SK-N-SH (cell line): Measurements from ENCODE around the gene MARCHF10. TPM values are rescaled to one million over a fixed set of nuclear protein-coding genes. Genes with fewer than 3 reads are reported as not detected.

ENCODE experiments used
- CTCF ChIA-PET: fragments of 300-600, 350-600 bp; formaldehyde crosslinking; extraction: SDS; loops from one replicate; lab custom pipeline; 2021; lab: Yijun Ruan, JAX
- POLR2A ChIA-PET: fragments of 350-600 bp; sonication (Branson Sonifier 250); formaldehyde crosslinking; extraction: SDS; loops from one replicate; lab custom pipeline; 2020; ENCODE audit warnings: antibody characterized with exemption, inconsistent platforms; lab: Yijun Ruan, JAX
- DNase-seq: peaks from one replicate; pipeline ENCODE4 v3.0.0; 2012
- H2AFZ ChIP-seq: fragments of 200-600 bp; sonication (generic); 2 replicates; pipeline ENCODE4 v1.8.1; 2016; ENCODE audit warnings: antibody characterized with exemption, mild to moderate bottlenecking, low read depth
- H3F3A ChIP-seq: fragments of 200-600 bp; sonication (generic); replicated peaks from 2 replicates; pipeline ENCODE3; 2016; ENCODE audit warnings: antibody characterized with exemption, mild to moderate bottlenecking; ENCODE audit not compliant: insufficient read depth
- H3K27ac ChIP-seq, 2 experiments: fragments of 200-500 bp in 1 of 2; fragments of 200-600 bp in 1 of 2; sonication (Bioruptor generic) in 1 of 2; sonication (generic), shearing (Covaris generic) in 1 of 2; 2 replicates each; pipeline versions ENCODE4 v1.5.1 to v1.6.1; 2014 to 2016; ENCODE audit warnings: low read depth in 2 of 2, inconsistent platforms in 1 of 2, low read length in 1 of 2, mild to moderate bottlenecking in 1 of 2, mixed read lengths in 1 of 2
- H3K27me3 ChIP-seq: fragments of 200-600 bp; sonication (generic), shearing (Covaris generic); 2 replicates; pipeline ENCODE4 v1.6.1; 2016; ENCODE audit warnings: mixed run types; ENCODE audit not compliant: insufficient read depth
- H3K36me3 ChIP-seq, 2 experiments: fragments of 200-500 bp in 1 of 2; fragments of 200-600 bp in 1 of 2; sonication (Bioruptor generic) in 1 of 2; sonication (generic) in 1 of 2; replicated peaks in 1 of 2; 2 replicates each; pipeline versions ENCODE3 to v1.5.1; 2014 to 2016; ENCODE audit warnings: low read length in 1 of 2, mild to moderate bottlenecking in 1 of 2; ENCODE audit not compliant: insufficient read depth in 2 of 2, control insufficient read depth in 1 of 2
- H3K4me1 ChIP-seq, 2 experiments: fragments of 200-500 bp in 1 of 2; fragments of 200-600 bp in 1 of 2; sonication (Bioruptor generic) in 1 of 2; sonication (generic), shearing (Covaris generic) in 1 of 2; 2 replicates each; pipeline versions ENCODE4 v1.5.1 to v1.6.1; 2014 to 2016; ENCODE audit warnings: low read depth in 1 of 2, low read length in 1 of 2, mixed run types in 1 of 2; ENCODE audit not compliant: insufficient read depth in 2 of 2, control insufficient read depth in 1 of 2
- H3K4me2 ChIP-seq: fragments of 200-600 bp; sonication (generic), shearing (Covaris generic); 2 replicates; pipeline ENCODE4 v1.6.1; 2017; ENCODE audit warnings: mixed run types
- H3K4me3 ChIP-seq, 2 experiments: fragments of 200-500 bp in 1 of 2; fragments of 200-600 bp in 1 of 2; sonication (Bioruptor generic) in 1 of 2; sonication (generic), shearing (Covaris generic) in 1 of 2; 2 replicates each; pipeline versions ENCODE4 v1.5.1 to v1.8.1; 2014 to 2016; ENCODE audit warnings: low read depth in 2 of 2, inconsistent platforms in 1 of 2, low read length in 1 of 2, mild to moderate bottlenecking in 1 of 2, mixed read lengths in 1 of 2, moderate library complexity in 1 of 2
- H3K79me2 ChIP-seq: fragments of 200-600 bp; sonication (generic); 2 replicates; pipeline ENCODE4 v1.8.1; 2017; ENCODE audit warnings: mild to moderate bottlenecking; ENCODE audit not compliant: insufficient read depth
- H3K9ac ChIP-seq: fragments of 200-600 bp; sonication (generic); 2 replicates; pipeline ENCODE4 v1.6.1; 2017; ENCODE audit warnings: mixed run types
- H3K9me2 ChIP-seq: fragments of 200-600 bp; sonication (generic); 2 replicates; pipeline ENCODE4 v1.6.1; 2017; ENCODE audit warnings: mixed run types
- H3K9me3 ChIP-seq: fragments of 200-600 bp; sonication (generic); 2 replicates; pipeline ENCODE4 v1.6.1; 2017; ENCODE audit warnings: mixed run types, mild to moderate bottlenecking, moderate library complexity
- H4K20me1 ChIP-seq: fragments of 200-600 bp; sonication (generic); 2 replicates; pipeline ENCODE4 v1.6.1; 2017; ENCODE audit warnings: mild to moderate bottlenecking, mixed run types; ENCODE audit not compliant: insufficient read depth
- CHD2 ChIP-seq: fragments of 150-350 bp; IDR thresholded peaks from 2 replicates; pipeline ENCODE4 v1.6.1; 2018; ENCODE audit warnings: low read length; ENCODE audit not compliant: partially characterized antibody
- ELF1 ChIP-seq: IDR thresholded peaks from 2 replicates; pipeline ENCODE4 v1.4.0; 2012
- EZH2phosphoT487 ChIP-seq: fragments of 200-600 bp; sonication (generic); IDR thresholded peaks from 2 replicates; pipeline ENCODE4 v1.6.1; 2017; ENCODE audit warnings: low read depth, mixed run types, mild to moderate bottlenecking, antibody characterized with exemption, moderate library complexity, borderline replicate concordance
- FOSL2 ChIP-seq: IDR thresholded peaks from 2 replicates; pipeline ENCODE4 v1.4.0; 2012; ENCODE audit warnings: low read depth, mild to moderate bottlenecking, moderate library complexity, borderline replicate concordance
- GABPA ChIP-seq: IDR thresholded peaks from 2 replicates; pipeline ENCODE4 v1.4.0; 2012; ENCODE audit warnings: low read depth, mild to moderate bottlenecking
- JUND ChIP-seq: IDR thresholded peaks from 2 replicates; pipeline ENCODE4 v1.4.0; 2012
- NRF1 ChIP-seq: IDR thresholded peaks from 2 replicates; pipeline ENCODE4 v1.6.1; 2012; ENCODE audit warnings: low read depth, mild to moderate bottlenecking, low read length
- POLR2AphosphoS5 ChIP-seq: IDR thresholded peaks from 2 replicates; pipeline ENCODE4 v1.6.1; 2012; ENCODE audit warnings: low read depth, low read length
- RAD21 ChIP-seq: IDR thresholded peaks from 2 replicates; pipeline ENCODE4 v1.6.1; 2012; ENCODE audit warnings: mild to moderate bottlenecking, low read length
- RCOR1 ChIP-seq: fragments of 150-350 bp; IDR thresholded peaks from 2 replicates; pipeline ENCODE4 v1.6.1; 2017; ENCODE audit warnings: antibody characterized with exemption, low read length
- RFX5 ChIP-seq: IDR thresholded peaks from 2 replicates; pipeline ENCODE4 v1.6.1; 2012; ENCODE audit warnings: mild to moderate bottlenecking, improper control_type of control experiment, low read length
- SIN3A ChIP-seq: IDR thresholded peaks from 2 replicates; pipeline ENCODE4 v1.6.1; 2012; ENCODE audit warnings: low read depth, mild to moderate bottlenecking, low read length, moderate library complexity, borderline replicate concordance
- TAF1 ChIP-seq: IDR thresholded peaks from 2 replicates; pipeline ENCODE4 v1.6.1; 2012; ENCODE audit warnings: low read depth, mild to moderate bottlenecking, low read length, moderate library complexity, borderline replicate concordance
- TEAD4 ChIP-seq: IDR thresholded peaks from 2 replicates; pipeline ENCODE4 v1.4.0; 2012; ENCODE audit warnings: mild to moderate bottlenecking, borderline replicate concordance; ENCODE audit not compliant: insufficient read depth
- YY1 ChIP-seq: IDR thresholded peaks from 2 replicates; pipeline ENCODE4 v1.4.0; 2012; ENCODE audit warnings: low read depth, mild to moderate bottlenecking
- WGBS: methylation state at CpG from one replicate; pipeline ENCODE4 v1.1.6; 2017; ENCODE audit warnings: low lambda C conversion rate; 5-methylcytosine and 5-hydroxymethylcytosine counted together
- polyA plus RNA-seq, 3 experiments: library from polyadenylated mRNA; depleted of rRNA; stranded (reverse); fragments of >200 nt; gene quantifications; 2 replicates each; pipeline ENCODE4 v1.2.3, GENCODE V29; 2012
- TF ChIP-seq, protein P1 (sequence below): IDR thresholded peaks from 2 replicates; pipeline ENCODE4 v1.4.0; 2012; ENCODE audit warnings: low read depth
- TF ChIP-seq, protein P2 (sequence below): IDR thresholded peaks from 2 replicates; pipeline ENCODE4; 2012
- TF ChIP-seq, protein P3 (sequence below): IDR thresholded peaks from 2 replicates; pipeline ENCODE4 v1.4.0; 2012; ENCODE audit warnings: low read depth, borderline replicate concordance
- TF ChIP-seq, protein P4 (sequence below): IDR thresholded peaks from 2 replicates; pipeline ENCODE4 v1.6.1; 2012; ENCODE audit warnings: mild to moderate bottlenecking, low read depth, low read length, moderate library complexity
- TF ChIP-seq, protein P5 (sequence below): IDR thresholded peaks from 2 replicates; pipeline ENCODE4 v1.4.0; 2012; ENCODE audit warnings: low read depth, borderline replicate concordance

Gene MARCHF10
- polyA plus RNA-seq, 1 of the 3 experiments (the other 2 are of a cell fraction), result 0.16 TPM

DNA sequence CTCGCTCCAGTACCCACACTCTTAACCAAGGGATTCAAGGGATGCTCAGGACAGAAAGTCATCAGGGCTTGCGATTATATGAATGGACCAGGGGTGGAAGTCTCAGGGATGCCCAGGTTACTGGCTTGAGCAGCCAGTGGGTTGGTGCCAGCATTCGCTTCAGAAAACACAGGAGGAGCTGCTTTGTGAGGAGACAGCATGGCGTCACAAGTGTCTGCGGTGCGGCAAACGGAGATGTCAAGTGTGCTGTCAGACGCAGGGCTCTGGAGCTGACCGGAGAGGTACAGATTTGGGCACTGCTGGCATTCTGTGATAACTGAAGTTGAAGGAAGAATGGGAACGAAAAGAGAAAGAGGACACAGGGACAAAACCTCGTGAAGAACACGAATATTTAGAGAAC, 4.1 kb downstream of the MARCHF10 start:
- WGBS, result 94% methylated on average over 12 of the region's 12 CpGs
- ChIA-PET POLR2A (no interaction called here), CTCF (interaction anchor here (0.8 kb wide), 1 partner anchor 29 kb away, joined by 3 read pairs; no protein-coding TSS in a partner anchor)
- Histone ChIP-seq H3K4me2 (no peak overlapping the region), H3K36me3 (no peaks in the 10 kb centered on the region), H2AFZ (no peak overlapping the region), H3K9me3 (no peaks in the 10 kb centered on the region), H3F3A (no peaks in the 10 kb centered on the region), H3K27ac (no peak overlapping the region), H3K4me3 (no peak overlapping the region), H3K79me2 (no peaks in the 10 kb centered on the region), H3K4me1 (no peaks in the 10 kb centered on the region; a peak in 1 of 4 replicates), H3K9ac (no peak overlapping the region)
- no peak for DNase-seq
- no peak for TF ChIP-seq RFX5
- TF ChIP-seq, all 33 proteins: peak for 0
- Histone ChIP-seq H4K20me1 (no peaks in the 10 kb centered on the region), H3K9me2 (no peaks in the 10 kb centered on the region), H3K27me3 (no peaks in the 10 kb centered on the region)

DNA sequence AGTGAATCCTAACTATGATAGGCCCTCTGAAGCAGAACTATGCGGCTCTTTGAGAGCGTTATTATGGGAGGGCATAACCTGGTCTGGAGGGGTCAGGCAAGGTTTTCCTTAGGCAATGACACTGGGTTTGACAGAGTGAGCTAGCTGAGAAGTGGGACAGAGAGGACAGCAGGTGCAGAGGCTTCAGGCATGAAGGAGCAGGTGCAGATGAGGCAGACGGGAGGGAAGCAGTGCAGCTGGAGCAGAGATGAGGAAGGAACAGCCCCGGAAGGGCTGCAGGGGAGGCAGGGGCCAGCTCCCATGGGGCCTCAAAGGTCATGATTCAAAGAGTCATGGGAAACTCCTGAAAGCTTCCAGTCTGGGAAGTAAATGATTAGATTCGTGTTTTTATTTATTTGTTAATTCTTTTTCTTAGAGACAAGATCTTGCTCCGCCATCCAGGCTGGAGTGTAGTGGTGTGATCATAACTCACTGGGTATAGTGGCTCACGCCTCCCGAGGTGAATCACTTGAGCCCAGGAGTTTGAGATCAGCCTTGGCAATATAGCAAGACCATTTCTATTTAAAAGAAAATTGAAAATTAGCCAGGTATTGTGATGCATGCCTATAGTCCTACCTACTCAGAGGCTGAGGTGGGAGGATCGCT, 5.4 kb downstream of the MARCHF10 start:
- 86% methylated on average over 9 of the region's 9 CpGs for WGBS

More for the DNA sequence above, 5.4 kb downstream of the MARCHF10 start:
- Histone ChIP-seq H4K20me1 (no peaks in the 10 kb centered on the region), H3K9me3 (no peaks in the 10 kb centered on the region), H3K27ac (no peak overlapping the region), H2AFZ (no peak overlapping the region), H3K79me2 (no peaks in the 10 kb centered on the region), H3K4me3 (no peak overlapping the region), H3K4me2 (no peak overlapping the region), H3K36me3 (no peaks in the 10 kb centered on the region), H3K9ac (no peak overlapping the region), H3F3A (no peaks in the 10 kb centered on the region), H3K4me1 (no peaks in the 10 kb centered on the region), H3K9me2 (no peaks in the 10 kb centered on the region), H3K27me3 (no peaks in the 10 kb centered on the region)
- POLR2A ChIA-PET, result no interaction called here
- TF ChIP-seq POLR2AphosphoS5 (no peak), RCOR1 (no peak), TAF1 (no peak), EZH2phosphoT487 (no peak), SIN3A (no peak), RAD21 (no peak), CHD2 (no peak), FOSL2 (no peak), YY1 (no peak), JUND (no peak), RFX5 (no peak), ELF1 (no peak), NRF1 (no peak), GABPA (no peak), TEAD4 (no peak)
- TF ChIP-seq, protein P1, sequence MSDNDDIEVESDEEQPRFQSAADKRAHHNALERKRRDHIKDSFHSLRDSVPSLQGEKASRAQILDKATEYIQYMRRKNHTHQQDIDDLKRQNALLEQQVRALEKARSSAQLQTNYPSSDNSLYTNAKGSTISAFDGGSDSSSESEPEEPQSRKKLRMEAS, result no peak
- TF ChIP-seq, protein P2, sequence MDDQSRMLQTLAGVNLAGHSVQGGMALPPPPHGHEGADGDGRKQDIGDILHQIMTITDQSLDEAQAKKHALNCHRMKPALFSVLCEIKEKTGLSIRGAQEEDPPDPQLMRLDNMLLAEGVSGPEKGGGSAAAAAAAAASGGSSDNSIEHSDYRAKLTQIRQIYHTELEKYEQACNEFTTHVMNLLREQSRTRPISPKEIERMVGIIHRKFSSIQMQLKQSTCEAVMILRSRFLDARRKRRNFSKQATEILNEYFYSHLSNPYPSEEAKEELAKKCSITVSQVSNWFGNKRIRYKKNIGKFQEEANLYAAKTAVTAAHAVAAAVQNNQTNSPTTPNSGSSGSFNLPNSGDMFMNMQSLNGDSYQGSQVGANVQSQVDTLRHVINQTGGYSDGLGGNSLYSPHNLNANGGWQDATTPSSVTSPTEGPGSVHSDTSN, result no peak
- TF ChIP-seq, protein P3, sequence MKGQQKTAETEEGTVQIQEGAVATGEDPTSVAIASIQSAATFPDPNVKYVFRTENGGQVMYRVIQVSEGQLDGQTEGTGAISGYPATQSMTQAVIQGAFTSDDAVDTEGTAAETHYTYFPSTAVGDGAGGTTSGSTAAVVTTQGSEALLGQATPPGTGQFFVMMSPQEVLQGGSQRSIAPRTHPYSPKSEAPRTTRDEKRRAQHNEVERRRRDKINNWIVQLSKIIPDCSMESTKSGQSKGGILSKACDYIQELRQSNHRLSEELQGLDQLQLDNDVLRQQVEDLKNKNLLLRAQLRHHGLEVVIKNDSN, result no peak
- TF ChIP-seq, protein P4, sequence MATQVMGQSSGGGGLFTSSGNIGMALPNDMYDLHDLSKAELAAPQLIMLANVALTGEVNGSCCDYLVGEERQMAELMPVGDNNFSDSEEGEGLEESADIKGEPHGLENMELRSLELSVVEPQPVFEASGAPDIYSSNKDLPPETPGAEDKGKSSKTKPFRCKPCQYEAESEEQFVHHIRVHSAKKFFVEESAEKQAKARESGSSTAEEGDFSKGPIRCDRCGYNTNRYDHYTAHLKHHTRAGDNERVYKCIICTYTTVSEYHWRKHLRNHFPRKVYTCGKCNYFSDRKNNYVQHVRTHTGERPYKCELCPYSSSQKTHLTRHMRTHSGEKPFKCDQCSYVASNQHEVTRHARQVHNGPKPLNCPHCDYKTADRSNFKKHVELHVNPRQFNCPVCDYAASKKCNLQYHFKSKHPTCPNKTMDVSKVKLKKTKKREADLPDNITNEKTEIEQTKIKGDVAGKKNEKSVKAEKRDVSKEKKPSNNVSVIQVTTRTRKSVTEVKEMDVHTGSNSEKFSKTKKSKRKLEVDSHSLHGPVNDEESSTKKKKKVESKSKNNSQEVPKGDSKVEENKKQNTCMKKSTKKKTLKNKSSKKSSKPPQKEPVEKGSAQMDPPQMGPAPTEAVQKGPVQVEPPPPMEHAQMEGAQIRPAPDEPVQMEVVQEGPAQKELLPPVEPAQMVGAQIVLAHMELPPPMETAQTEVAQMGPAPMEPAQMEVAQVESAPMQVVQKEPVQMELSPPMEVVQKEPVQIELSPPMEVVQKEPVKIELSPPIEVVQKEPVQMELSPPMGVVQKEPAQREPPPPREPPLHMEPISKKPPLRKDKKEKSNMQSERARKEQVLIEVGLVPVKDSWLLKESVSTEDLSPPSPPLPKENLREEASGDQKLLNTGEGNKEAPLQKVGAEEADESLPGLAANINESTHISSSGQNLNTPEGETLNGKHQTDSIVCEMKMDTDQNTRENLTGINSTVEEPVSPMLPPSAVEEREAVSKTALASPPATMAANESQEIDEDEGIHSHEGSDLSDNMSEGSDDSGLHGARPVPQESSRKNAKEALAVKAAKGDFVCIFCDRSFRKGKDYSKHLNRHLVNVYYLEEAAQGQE, result no peak
- TF ChIP-seq, protein P5, sequence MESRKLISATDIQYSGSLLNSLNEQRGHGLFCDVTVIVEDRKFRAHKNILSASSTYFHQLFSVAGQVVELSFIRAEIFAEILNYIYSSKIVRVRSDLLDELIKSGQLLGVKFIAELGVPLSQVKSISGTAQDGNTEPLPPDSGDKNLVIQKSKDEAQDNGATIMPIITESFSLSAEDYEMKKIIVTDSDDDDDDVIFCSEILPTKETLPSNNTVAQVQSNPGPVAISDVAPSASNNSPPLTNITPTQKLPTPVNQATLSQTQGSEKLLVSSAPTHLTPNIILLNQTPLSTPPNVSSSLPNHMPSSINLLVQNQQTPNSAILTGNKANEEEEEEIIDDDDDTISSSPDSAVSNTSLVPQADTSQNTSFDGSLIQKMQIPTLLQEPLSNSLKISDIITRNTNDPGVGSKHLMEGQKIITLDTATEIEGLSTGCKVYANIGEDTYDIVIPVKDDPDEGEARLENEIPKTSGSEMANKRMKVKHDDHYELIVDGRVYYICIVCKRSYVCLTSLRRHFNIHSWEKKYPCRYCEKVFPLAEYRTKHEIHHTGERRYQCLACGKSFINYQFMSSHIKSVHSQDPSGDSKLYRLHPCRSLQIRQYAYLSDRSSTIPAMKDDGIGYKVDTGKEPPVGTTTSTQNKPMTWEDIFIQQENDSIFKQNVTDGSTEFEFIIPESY, result no peak
- CTCF ChIA-PET, result interaction anchor here (1.4 kb wide), 1 partner anchor 165 kb away, joined by 3 read pairs; no protein-coding TSS in a partner anchor
- DNase-seq, result no peak
